Keratinocyte (primary cell): ENCODE measurements around the gene ZC3H8. TPM values are rescaled to one million over a fixed set of nuclear protein-coding genes. Genes with fewer than 3 reads are reported as not detected.

ENCODE experiments used
- DNase-seq: peaks from one replicate; pipeline ENCODE4 v3.0.0-alpha.2; 2011; ENCODE audit warnings: low read depth, missing footprints, low spot score
- FAIRE-seq: peaks from 2 replicates; lab custom pipeline; 2011; peaks lifted over from hg19 to GRCh38; lab: Jason Lieb, UNC
- H2AFZ ChIP-seq: 2 replicates; pipeline ENCODE4 v1.6.0; 2012; ENCODE audit warnings: low read length, control low read depth, inconsistent platforms; ENCODE audit not compliant: control insufficient read depth
- H3K27ac ChIP-seq: 2 replicates; pipeline ENCODE4 v1.5.1; 2011; ENCODE audit warnings: low read length; ENCODE audit not compliant: control insufficient read depth, insufficient read depth
- H3K27me3 ChIP-seq: 3 replicates; pipeline ENCODE4 v1.6.0; 2011; ENCODE audit warnings: low read length; ENCODE audit not compliant: control insufficient read depth, insufficient read depth; ENCODE audit errors: extremely low read depth
- H3K36me3 ChIP-seq, 2 experiments: 2 replicates in 1 of 2; 3 replicates in 1 of 2; pipeline ENCODE4 v1.5.1; 2011; ENCODE audit warnings: low read length in 2 of 2, mild to moderate bottlenecking in 1 of 2; ENCODE audit not compliant: control insufficient read depth in 2 of 2, insufficient read depth in 2 of 2; ENCODE audit errors: extremely low read depth in 1 of 2
- H3K4me1 ChIP-seq: 3 replicates; pipeline ENCODE4 v1.5.1; 2011; ENCODE audit warnings: low read length; ENCODE audit not compliant: control insufficient read depth, insufficient read depth; ENCODE audit errors: extremely low read depth
- H3K4me2 ChIP-seq: 3 replicates; pipeline ENCODE4 v1.6.0; 2011; ENCODE audit warnings: low read depth, low read length; ENCODE audit not compliant: control insufficient read depth, insufficient read depth; ENCODE audit errors: extremely low read depth
- H3K4me3 ChIP-seq, 3 experiments: fragments of 200-600 bp in 1 of 3; sonication (generic) in 1 of 3; 2 replicates in 2 of 3; 3 replicates in 1 of 3; pipeline ENCODE4 v1.5.1; 2011 to 2016; ENCODE audit warnings: low read length in 3 of 3, mild to moderate bottlenecking in 3 of 3, control low read depth in 2 of 3, inconsistent platforms in 1 of 3, low read depth in 1 of 3, mixed read lengths in 1 of 3, mixed run types in 1 of 3, moderate library complexity in 1 of 3; ENCODE audit not compliant: control insufficient read depth in 2 of 3, insufficient read depth in 2 of 3; ENCODE audit errors: extremely low read depth in 1 of 3
- H3K79me2 ChIP-seq: 2 replicates; pipeline ENCODE4 v1.6.0; 2012; ENCODE audit warnings: low read length; ENCODE audit not compliant: control insufficient read depth, insufficient read depth
- H3K9ac ChIP-seq: 3 replicates; pipeline ENCODE4 v1.6.0; 2011; ENCODE audit warnings: low read length; ENCODE audit not compliant: control insufficient read depth, insufficient read depth; ENCODE audit errors: extremely low read depth
- H3K9me1 ChIP-seq: 3 replicates; pipeline ENCODE4 v1.6.0; 2011; ENCODE audit warnings: low read length; ENCODE audit not compliant: control insufficient read depth, insufficient read depth; ENCODE audit errors: extremely low read depth
- H3K9me3 ChIP-seq: 2 replicates; pipeline ENCODE4 v1.5.1; 2012; ENCODE audit warnings: low read depth, low read length; ENCODE audit not compliant: control insufficient read depth
- H4K20me1 ChIP-seq: 3 replicates; pipeline ENCODE4 v1.6.0; 2011; ENCODE audit warnings: low read length; ENCODE audit not compliant: control insufficient read depth, insufficient read depth; ENCODE audit errors: extremely low read depth
- CTCF ChIP-seq, 3 experiments: IDR thresholded peaks in 1 of 3; conservative IDR thresholded peaks in 1 of 3; optimal IDR thresholded peaks in 1 of 3; 2 replicates in 2 of 3; 3 replicates in 1 of 3; pipeline versions ENCODE3 to v1.5.1; 2011; ENCODE audit warnings: low read length in 3 of 3, mild to moderate bottlenecking in 3 of 3, moderate library complexity in 2 of 3, control low read depth in 1 of 3, inconsistent platforms in 1 of 3; ENCODE audit not compliant: insufficient read depth in 2 of 3; ENCODE audit errors: extremely low read depth in 1 of 3
- EZH2 ChIP-seq: IDR thresholded peaks from one replicate; pipeline ENCODE4 v1.6.1; 2012; ENCODE audit warnings: inconsistent platforms, mild to moderate bottlenecking, low read length, moderate library complexity
- dilution Hi-C: fragments of 300-500 bp; cut with MboI; formaldehyde crosslinking; loops from one replicate; pipeline ENCODE4 v1.7.0; 2020; ENCODE audit warnings: low sequenced_read_pairs; ENCODE audit not compliant: extremely low pct_ligation_motif_present
- polyA plus RNA-seq, 5 experiments: library from polyadenylated mRNA; depleted of rRNA in 3 of 5; stranded (reverse) in 3 of 5; stranded (forward) in 1 of 5; unstranded in 1 of 5; fragments of >200 nt; gene quantifications; 1 replicate in 1 of 5; 2 replicates in 3 of 5; 3 replicates in 1 of 5; pipeline versions ENCODE4 v1.2.1 to v1.2.3, GENCODE V29; 2011 to 2012; ENCODE audit warnings: missing spikeins in 2 of 5, low read depth in 1 of 5, low replicate concordance in 1 of 5

The ZC3H8 gene
- polyA plus RNA-seq, 1 donor (not counting 4 experiments of a cell fraction or from before 2014, with no cell fraction given) = 11.4 TPM

- dilution Hi-C loops = no loop called here
- DNase-seq (no peak), FAIRE-seq (no peak)
- Histone ChIP-seq H3K36me3 (no peaks in the 10 kb centered on the region), H2AFZ (no peak overlapping the region), H3K4me3 (no peak overlapping the region), H3K9ac (no peak overlapping the region), H3K79me2 (no peaks in the 10 kb centered on the region), H3K9me1 (no peaks in the 10 kb centered on the region), H3K9me3 (no peaks in the 10 kb centered on the region), H3K27ac (no peak overlapping the region), H3K27me3 (peaks cover 5% of the 10 kb centered on the region), H4K20me1 (no peaks in the 10 kb centered on the region), H3K4me2 (no peak overlapping the region), H3K4me1 (no peaks in the 10 kb centered on the region)
- no peak for TF ChIP-seq EZH2
- no peak for TF ChIP-seq CTCF (optimal IDR thresholded peaks at IDR 0.05 in 1 of 3, IDR thresholded peaks at IDR 0.05 in 1 of 3, conservative IDR thresholded peaks at IDR 0.05 in 1 of 3; ENCODE audit: extremely low read depth in 1 of 3, insufficient read depth in 2 of 3, low read length in 3 of 3)
Measured at GRCh38 chr2:112194482-112194881, 60.4 kb downstream of the ZC3H8 start.

- TF ChIP-seq EZH2 (no peak), CTCF (optimal IDR thresholded peaks at IDR 0.05 in 1 of 3, IDR thresholded peaks at IDR 0.05 in 1 of 3, conservative IDR thresholded peaks at IDR 0.05 in 1 of 3; ENCODE audit: extremely low read depth in 1 of 3, insufficient read depth in 2 of 3, low read length in 3 of 3) (no peak)
- FAIRE-seq (no peak), DNase-seq (no peak)
- dilution Hi-C loops = no loop called here
- Histone ChIP-seq H3K36me3 (no peaks in the 10 kb centered on the region), H3K4me1 (no peaks in the 10 kb centered on the region), H4K20me1 (no peaks in the 10 kb centered on the region), H3K9me3 (no peaks in the 10 kb centered on the region), H3K27ac (no peak overlapping the region), H3K9ac (no peak overlapping the region), H3K79me2 (no peaks in the 10 kb centered on the region), H3K9me1 (no peaks in the 10 kb centered on the region), H2AFZ (no peak overlapping the region), H3K27me3 (peaks cover 5% of the 10 kb centered on the region), H3K4me3 (no peak overlapping the region), H3K4me2 (no peak overlapping the region)
Measured at GRCh38 chr2:112194028-112194427, 60.8 kb downstream of the ZC3H8 start.
